IMR-90 (cell line): ENCODE measurements around the gene PLN. TPM values are rescaled to one million over a fixed set of nuclear protein-coding genes. Genes with fewer than 3 reads are reported as not detected.

Experiments
- ATAC-seq: fragments of 200-7000 bp; cut with Tn5 transposase; 2 replicates; pipeline ENCODE4 v1.9.1; 2020; ENCODE audit warnings: low read depth, mild to moderate bottlenecking, moderate library complexity
- BruUV-seq: library from RNA; stranded (reverse); fragments of 400-500 nt; replicated peaks from 2 replicates; lab custom pipeline; 2021; lab: Mats Ljungman, UMichigan
- CTCF ChIA-PET: fragments of 300-600 bp; formaldehyde crosslinking; extraction: SDS; loops from one replicate; lab custom pipeline; 2021; ENCODE audit warnings: antibody characterized with exemption; lab: Yijun Ruan, JAX
- POLR2A ChIA-PET: fragments of 300-600 bp; sonication (Branson Sonifier 250); formaldehyde crosslinking; loops from one replicate; lab custom pipeline; 2022; ENCODE audit warnings: antibody characterized with exemption; ENCODE audit not compliant: unreplicated experiment; lab: Charles Lee
- DNase-seq: peaks from one replicate; pipeline ENCODE4 v3.0.0; 2013
- H2AFZ ChIP-seq: replicated peaks from 2 replicates; pipeline ENCODE3; 2013; ENCODE audit warnings: low read length, mild to moderate bottlenecking; ENCODE audit not compliant: poor library complexity
- H2AK5ac ChIP-seq: 2 replicates; pipeline ENCODE4 v1.6.1; 2013; ENCODE audit warnings: low read depth, low read length, inconsistent platforms
- H2AK9ac ChIP-seq: replicated peaks from 2 replicates; pipeline ENCODE3; 2013; ENCODE audit warnings: mild to moderate bottlenecking, low read depth, low read length, moderate library complexity; ENCODE audit not compliant: poor library complexity
- H2BK120ac ChIP-seq: 2 replicates; pipeline ENCODE4 v1.6.1; 2013; ENCODE audit warnings: low read depth, low read length, inconsistent platforms
- H2BK15ac ChIP-seq: 3 replicates; pipeline ENCODE4 v1.6.1; 2013; ENCODE audit warnings: low read depth, low read length, inconsistent platforms
- H2BK20ac ChIP-seq: 2 replicates; pipeline ENCODE4 v1.6.1; 2013; ENCODE audit warnings: low read depth, mild to moderate bottlenecking, inconsistent platforms, low read length, moderate library complexity
- H2BK5ac ChIP-seq: 2 replicates; pipeline ENCODE4 v1.6.1; 2013; ENCODE audit warnings: mild to moderate bottlenecking, low read depth, low read length, inconsistent platforms; ENCODE audit not compliant: poor library complexity, severe bottlenecking
- H3K14ac ChIP-seq: replicated peaks from 2 replicates; pipeline ENCODE4 v1.6.1; 2013; ENCODE audit warnings: low read depth, low read length, inconsistent platforms
- H3K18ac ChIP-seq: 2 replicates; pipeline ENCODE4 v1.6.1; 2013; ENCODE audit warnings: low read depth, low read length, control low read depth
- H3K23ac ChIP-seq: 2 replicates; pipeline ENCODE4 v1.6.1; 2013; ENCODE audit warnings: low read depth, low read length, inconsistent platforms
- H3K27ac ChIP-seq: 2 replicates; pipeline ENCODE4 v1.5.1; 2013; ENCODE audit warnings: mild to moderate bottlenecking, control low read depth, low read length; ENCODE audit not compliant: insufficient read depth
- H3K27me3 ChIP-seq: 2 replicates; pipeline ENCODE4 v1.6.1; 2013; ENCODE audit warnings: low read length; ENCODE audit not compliant: control insufficient read depth, insufficient read depth
- H3K36me3 ChIP-seq: 2 replicates; pipeline ENCODE4 v1.6.1; 2013; ENCODE audit warnings: low read length, mixed read lengths; ENCODE audit not compliant: control insufficient read depth, insufficient read depth
- H3K4ac ChIP-seq: 2 replicates; pipeline ENCODE4 v1.6.1; 2013; ENCODE audit warnings: low read depth, low read length, inconsistent platforms
- H3K4me1 ChIP-seq: 2 replicates; pipeline ENCODE4 v1.6.1; 2013; ENCODE audit warnings: low read length, mixed read lengths; ENCODE audit not compliant: control insufficient read depth, insufficient read depth
- H3K4me2 ChIP-seq: 2 replicates; pipeline ENCODE4 v1.6.1; 2013; ENCODE audit warnings: low read depth, mild to moderate bottlenecking, control low read depth, low read length, moderate library complexity
- H3K4me3 ChIP-seq: 2 replicates; pipeline ENCODE4 v1.5.1; 2013; ENCODE audit warnings: low read depth, mild to moderate bottlenecking, control low read depth, low read length, moderate library complexity; ENCODE audit not compliant: insufficient read depth
- H3K56ac ChIP-seq: 2 replicates; pipeline ENCODE4 v1.6.1; 2013; ENCODE audit warnings: low read length, inconsistent platforms; ENCODE audit not compliant: insufficient read depth; ENCODE audit errors: extremely low read depth
- H3K79me1 ChIP-seq, 2 experiments: 2 replicates each; pipeline ENCODE4 v1.6.1; 2013; ENCODE audit warnings: low read length in 2 of 2, inconsistent platforms in 1 of 2, low read depth in 1 of 2
- H3K9ac ChIP-seq: 2 replicates; pipeline ENCODE4 v1.6.1; 2013; ENCODE audit warnings: low read depth, low read length, control low read depth
- H3K9me1 ChIP-seq: 2 replicates; pipeline ENCODE4 v1.6.1; 2013; ENCODE audit warnings: low read length, inconsistent platforms; ENCODE audit not compliant: insufficient read depth
- H3K9me3 ChIP-seq: 2 replicates; pipeline ENCODE4 v1.6.1; 2013; ENCODE audit warnings: low read length; ENCODE audit not compliant: control insufficient read depth, insufficient read depth
- H4K20me1 ChIP-seq: 2 replicates; pipeline ENCODE4 v1.6.1; 2013; ENCODE audit warnings: low read length, inconsistent platforms; ENCODE audit not compliant: insufficient read depth
- H4K5ac ChIP-seq: 2 replicates; pipeline ENCODE4 v1.6.1; 2013; ENCODE audit warnings: mild to moderate bottlenecking, low read depth, low read length, control low read depth
- H4K8ac ChIP-seq, 2 experiments: 2 replicates each; pipeline ENCODE4 v1.6.1; 2013; ENCODE audit warnings: low read depth in 2 of 2, low read length in 2 of 2, control low read depth in 1 of 2, inconsistent platforms in 1 of 2
- H4K91ac ChIP-seq: 2 replicates; pipeline ENCODE4 v1.6.1; 2013; ENCODE audit warnings: low read depth, low read length, inconsistent platforms; ENCODE audit not compliant: insufficient read depth
- CEBPB ChIP-seq: IDR thresholded peaks from 2 replicates; pipeline ENCODE4 v1.6.1; 2012; ENCODE audit warnings: low read depth, low read length, improper control_type of control experiment
- CHD1 ChIP-seq: IDR thresholded peaks from 2 replicates; pipeline ENCODE4 v1.6.1; 2012; ENCODE audit warnings: low read depth, low read length, improper control_type of control experiment
- CTCF ChIP-seq: conservative IDR thresholded peaks from 2 replicates; pipeline ENCODE4 v1.5.1; 2012; ENCODE audit warnings: mild to moderate bottlenecking, low read depth, low read length, improper control_type of control experiment
- FOS ChIP-seq: fragments of 150-350 bp; IDR thresholded peaks from 2 replicates; pipeline ENCODE4 v1.6.1; 2016; ENCODE audit warnings: low read depth, low read length
- MAFK ChIP-seq: IDR thresholded peaks from 2 replicates; pipeline ENCODE4 v1.6.1; 2012; ENCODE audit warnings: low read depth, low read length, improper control_type of control experiment
- MAZ ChIP-seq: IDR thresholded peaks from 2 replicates; pipeline ENCODE4 v1.6.1; 2012; ENCODE audit warnings: low read depth, mild to moderate bottlenecking, low read length, improper control_type of control experiment, moderate library complexity, borderline replicate concordance
- MXI1 ChIP-seq: IDR thresholded peaks from 2 replicates; pipeline ENCODE4 v1.6.1; 2012; ENCODE audit warnings: low read depth, mild to moderate bottlenecking, low read length, moderate library complexity, borderline replicate concordance
- POLR2A ChIP-seq: IDR thresholded peaks from 2 replicates; pipeline ENCODE4 v1.6.1; 2012; ENCODE audit warnings: mild to moderate bottlenecking, low read depth, low read length
- RCOR1 ChIP-seq: IDR thresholded peaks from 2 replicates; pipeline ENCODE4 v1.6.1; 2012; ENCODE audit warnings: mild to moderate bottlenecking, low read length, improper control_type of control experiment; ENCODE audit not compliant: insufficient replicate concordance
- SMC3 ChIP-seq: fragments of 150-350 bp; IDR thresholded peaks from 2 replicates; pipeline ENCODE4 v1.6.1; 2016; ENCODE audit warnings: low read depth, mild to moderate bottlenecking, antibody characterized with exemption, low read length, moderate library complexity
- WGBS, 2 experiments: methylation state at CpG; one replicate each; pipeline versions ENCODE4 v1.1.5 to v1.1.7; 2013; ENCODE audit warnings: missing lambda C conversion rate in 2 of 2; ENCODE audit not compliant: insufficient read length in 1 of 2; ENCODE audit errors: extremely low coverage in 2 of 2; 5-methylcytosine and 5-hydroxymethylcytosine counted together
- dilution Hi-C: fragments of 300-500 bp; cut with HindIII; formaldehyde crosslinking; loops from one replicate; pipeline ENCODE4 v1.14.3; 2018; ENCODE audit warnings: low sequenced_read_pairs; ENCODE audit not compliant: unreplicated experiment
- in situ Hi-C: fragments of 300-500 bp; cut with MboI; formaldehyde crosslinking; loops from 3 replicates; pipeline ENCODE4 v1.14.3; 2019; ENCODE audit warnings: low sequenced_read_pairs, inconsistent platforms, mixed read lengths
- intact Hi-C: fragments of 100-400 bp; cut with micrococcal nuclease; formaldehyde crosslinking; loops from 2 replicates; pipeline ENCODE4 v1.10.0; 2022
- polyA plus RNA-seq, 3 experiments: library from polyadenylated mRNA; depleted of rRNA; stranded (reverse); fragments of >200 nt; gene quantifications; 2 replicates each; pipeline ENCODE4 v1.2.3, GENCODE V29; 2012; ENCODE audit warnings: low replicate concordance in 1 of 3
- total RNA-seq: library from RNA; depleted of rRNA; stranded (reverse); fragments of >200 nt; gene quantifications from 2 replicates; pipeline ENCODE4 v1.2.3, GENCODE V29; 2012

The PLN gene
- total and polyA plus RNA-seq, 2 of the 4 experiments (the other 2 are of a cell fraction): under 0.01 TPM; not detected in 1

GRCh38 chr6:118523216-118523615 is 24.9 kb upstream of the PLN start:
- H3K23ac ChIP-seq: no peak overlapping the region
- no peak overlapping the region for H2AK9ac ChIP-seq
- no peak overlapping the region for H3K9ac ChIP-seq
- H3K56ac ChIP-seq: no peak overlapping the region
- TF ChIP-seq MAFK (no peak), SMC3 (no peak), MAZ (no peak), RCOR1 (no peak), CEBPB (no peak), FOS (no peak), CTCF (no peak), CHD1 (no peak), MXI1 (no peak), POLR2A (no peak)
- H2BK20ac ChIP-seq: no peak overlapping the region
- no peaks in the 10 kb centered on the region for H3K9me3 ChIP-seq
- no peaks in the 10 kb centered on the region for H3K27me3 ChIP-seq
- no peak overlapping the region for H2BK120ac ChIP-seq
- H4K20me1 ChIP-seq: no peaks in the 10 kb centered on the region
- no peak overlapping the region for H3K4ac ChIP-seq
- H2BK15ac ChIP-seq: no peak overlapping the region
- peaks cover 5% of the 10 kb centered on the region; the same call in 1 of the 2 replicates for H3K36me3 ChIP-seq
- H2AFZ ChIP-seq: no peak overlapping the region
- H2AK5ac ChIP-seq: no peak overlapping the region
- H4K8ac ChIP-seq: no peak overlapping the region
- no peak overlapping the region for H3K14ac ChIP-seq
- H4K5ac ChIP-seq: no peak overlapping the region
- no peak for DNase-seq
- BruUV-seq: no TSS peak
- intact Hi-C loops: no loop called here
- ATAC-seq: no peak
- H3K79me1 ChIP-seq: peaks cover 14 to 21% of the 10 kb centered on the region in 2 experiments
- dilution Hi-C loops: no loop called here
- H3K4me1 ChIP-seq: peaks cover 2% of the 10 kb centered on the region; the same call in 1 of the 2 replicates
- no CpG with 5 or more reads among the region's 5 CpGs for WGBS, 2 experiments
- no peak overlapping the region for H3K18ac ChIP-seq
- H3K4me3 ChIP-seq: no peak overlapping the region
- no peaks in the 10 kb centered on the region; the same call in 1 of the 2 replicates for H3K9me1 ChIP-seq
- no peak overlapping the region for H2BK5ac ChIP-seq
- no peak overlapping the region for H4K91ac ChIP-seq
- POLR2A ChIA-PET: no interaction called here
- in situ Hi-C loops: no loop called here
- no peak overlapping the region for H3K27ac ChIP-seq
- CTCF ChIA-PET: no interaction called here
- H3K4me2 ChIP-seq: no peak overlapping the region
